Mesendoderm (in vitro differentiated cells): ENCODE results near the gene ARHGEF1.

ENCODE experiments used
- DNase-seq: peaks from one replicate; pipeline ENCODE4 v3.0.0; 2013
- H2AK5ac ChIP-seq: 2 replicates; pipeline ENCODE4 v1.6.1; 2013; ENCODE audit warnings: low read length, inconsistent platforms
- H2BK120ac ChIP-seq: 2 replicates; pipeline ENCODE4 v1.6.1; 2013; ENCODE audit warnings: low read depth, mild to moderate bottlenecking, low read length, moderate library complexity, mixed read lengths
- H2BK15ac ChIP-seq: replicated peaks from 2 replicates; pipeline ENCODE4 v1.6.1; 2013; ENCODE audit warnings: low read depth, mild to moderate bottlenecking, moderate library complexity
- H2BK5ac ChIP-seq: 2 replicates; pipeline ENCODE4 v1.6.1; 2013; ENCODE audit warnings: low read length, inconsistent platforms
- H3K18ac ChIP-seq: 2 replicates; pipeline ENCODE4 v1.6.1; 2013; ENCODE audit warnings: mild to moderate bottlenecking, low read length, mixed read lengths
- H3K23ac ChIP-seq: one replicate; pipeline ENCODE4 v1.6.1; 2013; ENCODE audit warnings: low read length
- H3K27ac ChIP-seq: 2 replicates; pipeline ENCODE4 v1.5.1; 2013; ENCODE audit warnings: low read depth, mild to moderate bottlenecking, inconsistent platforms, low read length, moderate library complexity
- H3K27me3 ChIP-seq: 2 replicates; pipeline ENCODE4 v1.6.1; 2013; ENCODE audit warnings: low read length, control low read depth, mild to moderate bottlenecking, inconsistent platforms; ENCODE audit not compliant: insufficient read depth, poor library complexity
- H3K36me3 ChIP-seq: 2 replicates; pipeline ENCODE4 v1.6.1; 2013; ENCODE audit warnings: low read length, inconsistent platforms; ENCODE audit not compliant: control insufficient read depth, insufficient read depth
- H3K4ac ChIP-seq: one replicate; pipeline ENCODE4 v1.6.1; 2013; ENCODE audit warnings: low read depth, mild to moderate bottlenecking, low read length, moderate library complexity
- H3K4me1 ChIP-seq: 2 replicates; pipeline ENCODE4 v1.6.1; 2013; ENCODE audit warnings: low read depth, low read length, inconsistent platforms; ENCODE audit not compliant: control insufficient read depth
- H3K4me2 ChIP-seq: 2 replicates; pipeline ENCODE4 v1.6.1; 2013; ENCODE audit warnings: low read length
- H3K4me3 ChIP-seq: 2 replicates; pipeline ENCODE4 v1.5.1; 2013; ENCODE audit warnings: mild to moderate bottlenecking, low read length
- H3K56ac ChIP-seq: one replicate; pipeline ENCODE4 v1.6.1; 2013; ENCODE audit warnings: low read length
- H3K79me1 ChIP-seq: 2 replicates; pipeline ENCODE4 v1.6.1; 2013; ENCODE audit warnings: low read length, inconsistent platforms
- H3K79me2 ChIP-seq: 2 replicates; pipeline ENCODE4 v1.6.1; 2013; ENCODE audit warnings: mild to moderate bottlenecking, low read length; ENCODE audit not compliant: control insufficient read depth, insufficient read depth
- H3K9ac ChIP-seq: 2 replicates; pipeline ENCODE4 v1.6.1; 2013; ENCODE audit warnings: low read length, inconsistent platforms
- H4K5ac ChIP-seq: one replicate; pipeline ENCODE4 v1.6.1; 2013; ENCODE audit warnings: low read length
- H4K8ac ChIP-seq: one replicate; pipeline ENCODE4 v1.6.1; 2013; ENCODE audit warnings: low read depth, mild to moderate bottlenecking, control low read depth, low read length, moderate library complexity
- WGBS: extraction: QIAGEN DNeasy Blood & Tissue Kit; methylation state at CpG from one replicate; pipeline ENCODE4 v1.1.7; 2013; ENCODE audit warnings: low lambda C conversion rate, missing lambda C conversion rate; ENCODE audit not compliant: insufficient coverage; ENCODE audit errors: extremely low coverage; 5-methylcytosine and 5-hydroxymethylcytosine counted together

The ARHGEF1 gene

GRCh38 chr19:41901707-41902360, 18.9 kb downstream of the ARHGEF1 start:
- Histone ChIP-seq H3K23ac (no peak overlapping the region), H2AK5ac (no peak overlapping the region), H3K9ac (no peak overlapping the region), H4K8ac (no peak overlapping the region), H4K5ac (no peak overlapping the region), H2BK15ac (no peak overlapping the region), H3K27ac (no peak overlapping the region), H3K4me1 (no peaks in the 10 kb centered on the region), H3K4ac (no peak overlapping the region), H2BK120ac (no peak overlapping the region), H3K4me2 (no peak overlapping the region), H3K56ac (no peak overlapping the region), H3K79me2 (no peaks in the 10 kb centered on the region), H3K79me1 (no peaks in the 10 kb centered on the region), H3K36me3 (peaks cover 6% of the 10 kb centered on the region), H2BK5ac (no peak overlapping the region), H3K4me3 (no peak overlapping the region), H3K27me3 (no peaks in the 10 kb centered on the region), H3K18ac (no peak overlapping the region)
- WGBS = no CpG with 5 or more reads among the region's 21 CpGs
- DNase-seq = no peak

- WGBS = no CpG with 5 or more reads among the region's 17 CpGs
- H3K79me2 ChIP-seq = no peaks in the 10 kb centered on the region
- H4K8ac ChIP-seq = no peak overlapping the region
- H3K79me1 ChIP-seq = no peaks in the 10 kb centered on the region
- no peak overlapping the region for H2BK5ac ChIP-seq
- H3K56ac ChIP-seq = no peak overlapping the region
- no peaks in the 10 kb centered on the region for H3K27me3 ChIP-seq
- DNase-seq = no peak
- no peak overlapping the region for H2AK5ac ChIP-seq
- no peak overlapping the region for H3K4me3 ChIP-seq
- no peak overlapping the region for H4K5ac ChIP-seq
- H3K4me1 ChIP-seq = no peaks in the 10 kb centered on the region
- H3K36me3 ChIP-seq = peaks cover 6% of the 10 kb centered on the region
- H2BK15ac ChIP-seq = no peak overlapping the region
- H3K4ac ChIP-seq = no peak overlapping the region
- no peak overlapping the region for H3K9ac ChIP-seq
- H3K27ac ChIP-seq = no peak overlapping the region
- no peak overlapping the region for H3K18ac ChIP-seq
- no peak overlapping the region for H3K23ac ChIP-seq
- H2BK120ac ChIP-seq = no peak overlapping the region
- no peak overlapping the region for H3K4me2 ChIP-seq
These were observed 19.6 kb downstream of the ARHGEF1 start for GRCh38 chr19:41902594-41902993.

- no peaks in the 10 kb centered on the region for H3K27me3 ChIP-seq
- no peak overlapping the region for H3K23ac ChIP-seq
- no peak overlapping the region for H2BK120ac ChIP-seq
- H3K4me2 ChIP-seq = no peak overlapping the region
- no peak overlapping the region for H3K27ac ChIP-seq
- DNase-seq = no peak
- H3K79me1 ChIP-seq = no peaks in the 10 kb centered on the region
- H3K4ac ChIP-seq = no peak overlapping the region
- peaks cover 6% of the 10 kb centered on the region for H3K36me3 ChIP-seq
- H2BK5ac ChIP-seq = no peak overlapping the region
- no peak overlapping the region for H3K18ac ChIP-seq
- H3K56ac ChIP-seq = no peak overlapping the region
- no peaks in the 10 kb centered on the region for H3K79me2 ChIP-seq
- no peak overlapping the region for H3K4me3 ChIP-seq
- no peak overlapping the region for H4K5ac ChIP-seq
- H2BK15ac ChIP-seq = no peak overlapping the region
- whole genome bisulfite sequencing = no CpG with 5 or more reads among the region's 19 CpGs
- no peak overlapping the region for H3K9ac ChIP-seq
- H3K4me1 ChIP-seq = no peaks in the 10 kb centered on the region
- H4K8ac ChIP-seq = no peak overlapping the region
- no peak overlapping the region for H2AK5ac ChIP-seq
These were observed 20.4 kb downstream of the ARHGEF1 start for GRCh38 chr19:41903193-41903953.

- Histone ChIP-seq H3K4me2 (no peak overlapping the region), H3K4ac (no peak overlapping the region), H3K27me3 (no peaks in the 10 kb centered on the region), H2AK5ac (no peak overlapping the region), H3K9ac (no peak overlapping the region), H3K23ac (no peak overlapping the region), H3K36me3 (peaks cover 6% of the 10 kb centered on the region), H4K8ac (no peak overlapping the region), H3K27ac (no peak overlapping the region), H2BK5ac (no peak overlapping the region), H3K79me2 (no peaks in the 10 kb centered on the region), H3K4me1 (no peaks in the 10 kb centered on the region), H3K4me3 (no peak overlapping the region), H4K5ac (no peak overlapping the region), H3K18ac (no peak overlapping the region), H3K79me1 (no peaks in the 10 kb centered on the region), H2BK120ac (no peak overlapping the region), H3K56ac (no peak overlapping the region), H2BK15ac (no peak overlapping the region)
- DNase-seq = no peak
- WGBS = no CpG with 5 or more reads among the region's 30 CpGs
These were observed 21.3 kb downstream of the ARHGEF1 start for GRCh38 chr19:41904118-41904870.

- Histone ChIP-seq H2BK15ac (no peak overlapping the region), H3K36me3 (peaks cover 4% of the 10 kb centered on the region), H3K4me3 (no peak overlapping the region), H2BK5ac (no peak overlapping the region), H3K23ac (no peak overlapping the region), H3K27ac (no peak overlapping the region), H4K8ac (no peak overlapping the region), H2BK120ac (no peak overlapping the region), H3K18ac (no peak overlapping the region), H3K27me3 (no peaks in the 10 kb centered on the region), H3K79me1 (no peaks in the 10 kb centered on the region), H3K9ac (no peak overlapping the region), H2AK5ac (no peak overlapping the region), H3K79me2 (no peaks in the 10 kb centered on the region), H3K4ac (no peak overlapping the region), H3K4me2 (no peak overlapping the region), H4K5ac (no peak overlapping the region), H3K4me1 (no peaks in the 10 kb centered on the region), H3K56ac (no peak overlapping the region)
- DNase-seq = no peak
- no CpG with 5 or more reads among the region's 24 CpGs for WGBS
These were observed 22.5 kb downstream of the ARHGEF1 start for GRCh38 chr19:41905273-41906002.
